K562 (cell line): ENCODE results near the gene RETSAT. TPM values are rescaled to one million over a fixed set of nuclear protein-coding genes. Genes with fewer than 3 reads are reported as not detected.

Experiments used
- ATAC-seq: fragments of 200-7000 bp; cut with Tn5 transposase; 3 replicates; pipeline ENCODE4 v1.9.1; 2020; ENCODE audit warnings: moderate library complexity
- BruUV-seq: library from RNA; stranded (reverse); fragments of 400-500 nt; replicated peaks from 2 replicates; lab custom pipeline; 2021; lab: Mats Ljungman, UMichigan
- CTCF ChIA-PET: fragments of 300-600 bp; formaldehyde crosslinking; extraction: SDS; loops from one replicate; lab custom pipeline; 2021; ENCODE audit warnings: low intra/inter-chr PET ratio; lab: Yijun Ruan, JAX
- POLR2A ChIA-PET: fragments of 300-600, 350-650 bp; sonication (Branson Sonifier 250); formaldehyde crosslinking; extraction: SDS; loops from one replicate; lab custom pipeline; 2021; ENCODE audit warnings: antibody characterized with exemption, inconsistent platforms; lab: Yijun Ruan, JAX
- DNase-seq, 4 experiments: peaks; one replicate each; pipeline versions ENCODE4 v3.0.0 to v3.0.0-alpha.2; 2011 to 2018; ENCODE audit warnings: low spot score in 3 of 4, mixed read lengths in 3 of 4; ENCODE audit errors: extremely low read depth in 1 of 4
- FAIRE-seq: peaks from 2 replicates; lab custom pipeline; 2011; peaks lifted over from hg19 to GRCh38; lab: Jason Lieb, UNC
- H2AFZ ChIP-seq: 2 replicates; pipeline ENCODE4 v1.6.0; 2011; ENCODE audit warnings: low read depth, low read length, control low read depth, inconsistent platforms
- H3K27ac ChIP-seq: fragments of 200-600 bp; 3 replicates; pipeline ENCODE4 v1.8.0; 2011; ENCODE audit warnings: low read depth, mild to moderate bottlenecking, control low read depth, inconsistent platforms, low read length, moderate library complexity, mixed read lengths; ENCODE audit errors: extremely low read depth
- H3K27me3 ChIP-seq, 2 experiments: fragments of 300-600 bp in 1 of 2; 2 replicates in 1 of 2; 3 replicates in 1 of 2; pipeline versions ENCODE4 v1.6.0 to v1.8.0; 2011; ENCODE audit warnings: inconsistent platforms in 2 of 2, low read length in 2 of 2, mild to moderate bottlenecking in 1 of 2, mixed read lengths in 1 of 2, moderate library complexity in 1 of 2; ENCODE audit not compliant: control insufficient read depth in 2 of 2, insufficient read depth in 2 of 2
- H3K36me3 ChIP-seq: fragments of 300-600 bp; 3 replicates; pipeline ENCODE4 v1.8.0; 2011; ENCODE audit warnings: mild to moderate bottlenecking, low read length, inconsistent platforms; ENCODE audit not compliant: control insufficient read depth, insufficient read depth
- H3K4me1 ChIP-seq, 2 experiments: fragments of 200-600 bp in 1 of 2; replicated peaks in 1 of 2; 2 replicates in 1 of 2; 3 replicates in 1 of 2; pipeline versions ENCODE4 v1.5.1 to v1.8.0; 2011; ENCODE audit warnings: inconsistent platforms in 2 of 2, low read length in 2 of 2, mild to moderate bottlenecking in 1 of 2, mixed read lengths in 1 of 2, moderate library complexity in 1 of 2; ENCODE audit not compliant: control insufficient read depth in 2 of 2, insufficient read depth in 2 of 2
- H3K4me2 ChIP-seq: 2 replicates; pipeline ENCODE4 v1.6.1; 2011; ENCODE audit warnings: low read length, control low read depth, inconsistent platforms, mixed read lengths; ENCODE audit not compliant: insufficient read depth
- H3K4me3 ChIP-seq: fragments of 200-600 bp; sonication (generic), shearing (Covaris generic); 2 replicates; pipeline ENCODE4 v1.5.1; 2016; ENCODE audit warnings: control low read depth, inconsistent platforms
- H3K79me2 ChIP-seq: fragments of 200-600 bp; 3 replicates; pipeline ENCODE4 v1.8.0; 2011; ENCODE audit warnings: low read length, inconsistent platforms; ENCODE audit not compliant: control insufficient read depth, insufficient read depth
- H3K9ac ChIP-seq, 2 experiments: 2 replicates each; pipeline versions ENCODE4 v1.6.0 to v1.6.1; 2011; ENCODE audit warnings: low read depth in 2 of 2, low read length in 2 of 2, control low read depth in 1 of 2, inconsistent platforms in 1 of 2, mild to moderate bottlenecking in 1 of 2, mixed read lengths in 1 of 2; ENCODE audit not compliant: insufficient read depth in 1 of 2
- H3K9me1 ChIP-seq: one replicate; pipeline ENCODE4 v1.6.0; 2011; ENCODE audit warnings: inconsistent platforms, mild to moderate bottlenecking, low read length, moderate library complexity; ENCODE audit not compliant: control insufficient read depth, insufficient read depth
- H3K9me3 ChIP-seq: replicated peaks from 2 replicates; pipeline ENCODE4 v1.5.1; 2011; ENCODE audit warnings: low read depth, low read length, inconsistent platforms; ENCODE audit not compliant: control insufficient read depth, insufficient read depth
- H4K20me1 ChIP-seq: replicated peaks from 2 replicates; pipeline ENCODE4 v1.6.1; 2011; ENCODE audit warnings: low read length, inconsistent platforms, mixed read lengths; ENCODE audit not compliant: control insufficient read depth, insufficient read depth
- ADNP ChIP-seq: fragments of 200-800 bp; sonication (Bioruptor generic); IDR thresholded peaks from 2 replicates; pipeline ENCODE4 v1.6.1; 2016; ENCODE audit warnings: missing genetic modification characterization, missing compliant biosample characterization
- GATA2 ChIP-seq: sonication (generic); formaldehyde crosslinking; IDR thresholded peaks from 2 replicates; pipeline ENCODE4 v1.4.0; 2020; ENCODE audit warnings: mild to moderate bottlenecking, missing genetic modification reagents
- GTF2E2 ChIP-seq: fragments of 200-800 bp; sonication (Bioruptor generic); IDR thresholded peaks from 2 replicates; pipeline ENCODE4 v1.6.1; 2016; ENCODE audit warnings: missing genetic modification characterization, missing compliant biosample characterization
- MEF2D ChIP-seq: conservative IDR thresholded peaks from 2 replicates; pipeline ENCODE4 v1.6.1; 2016; ENCODE audit warnings: low read depth, missing genetic modification characterization, missing compliant biosample characterization
- RBM14 ChIP-seq: fragments of 200-400 bp; formaldehyde crosslinking; IDR thresholded peaks from 2 replicates; pipeline ENCODE4 v1.6.1; 2018; ENCODE audit warnings: low read depth, mild to moderate bottlenecking, low read length, moderate library complexity, borderline replicate concordance; ENCODE audit not compliant: insufficient read depth
- RCOR1 ChIP-seq, 2 experiments: IDR thresholded peaks; 2 replicates each; pipeline ENCODE4 v1.6.1; 2012; ENCODE audit warnings: low read depth in 2 of 2, low read length in 2 of 2, borderline replicate concordance in 1 of 2, improper control_type of control experiment in 1 of 2
- TFAM ChIP-seq: fragments of 250-450 bp; sonication (Bioruptor Pico); conservative IDR thresholded peaks from 2 replicates; pipeline ENCODE4 v1.5.0; 2021; ENCODE audit warnings: mild to moderate bottlenecking, moderate library complexity
- ZKSCAN3 ChIP-seq: fragments of 250-450 bp; sonication (Bioruptor Pico); IDR thresholded peaks from 2 replicates; pipeline ENCODE4 v1.4.0; 2020
- ZNF586 ChIP-seq: fragments of 450-650 bp; formaldehyde crosslinking; conservative IDR thresholded peaks from 2 replicates; pipeline ENCODE4 v1.4.0; 2020; ENCODE audit warnings: mild to moderate bottlenecking, moderate library complexity
- WGBS: fragments of 100-300 bp; shearing (Covaris generic); methylation state at CpG from one replicate; pipeline ENCODE4 v1.1.6; 2016; ENCODE audit warnings: low coverage, mixed read lengths; ENCODE audit not compliant: insufficient coverage; ENCODE audit errors: missing lambda C conversion rate; 5-methylcytosine and 5-hydroxymethylcytosine counted together
- in situ Hi-C: fragments of 300-500 bp; cut with MboI; formaldehyde crosslinking; loops from 4 replicates; pipeline ENCODE4 v1.15.0; 2018; ENCODE audit warnings: inconsistent platforms, mixed read lengths
- intact Hi-C: fragments of 100-400 bp; cut with micrococcal nuclease; formaldehyde crosslinking; loops from 2 replicates; pipeline ENCODE4 v1.14.2; 2022
- polyA plus RNA-seq, 8 experiments: library from polyadenylated mRNA; depleted of rRNA in 4 of 8; stranded (reverse) in 5 of 8; unstranded in 3 of 8; fragments of >200 nt; fragmentation: Nextera tagmentation in 2 of 8; fragmentation: Illumina TruSeq in 1 of 8; extraction: Ambion mirVana in 2 of 8; extraction: Trizol in 1 of 8; gene quantifications; 2 replicates each; pipeline versions ENCODE4 v1.2.1 to v1.2.3, GENCODE V29; 2011 to 2014; ENCODE audit warnings: inconsistent platforms in 1 of 8, missing spikeins in 1 of 8
- total RNA-seq, 7 experiments: library from RNA; depleted of rRNA in 6 of 7; stranded (reverse); fragments of >200 nt in 6 of 7; fragmentation: Illumina TruSeq in 2 of 7; extraction: Trizol in 2 of 7; gene quantifications; 2 replicates each; pipeline versions ENCODE4 v1.2.1 to v1.2.3, GENCODE V29; 2011 to 2021; ENCODE audit warnings: low replicate concordance in 1 of 7
- TF ChIP-seq, protein P1 (sequence below), 3 experiments: IDR thresholded peaks in 2 of 3; conservative IDR thresholded peaks in 1 of 3; 2 replicates each; pipeline ENCODE4 v1.5.1; 2011 to 2012; ENCODE audit warnings: low read length in 3 of 3, mild to moderate bottlenecking in 3 of 3, control low read depth in 2 of 3, improper control_type of control experiment in 1 of 3, inconsistent platforms in 1 of 3, low read depth in 1 of 3, mixed read lengths in 1 of 3, moderate library complexity in 1 of 3; ENCODE audit not compliant: insufficient read depth in 2 of 3
- TF ChIP-seq, protein P2 (sequence below), 2 experiments: fragments of 450-650 bp in 1 of 2; sonication (generic) in 1 of 2; formaldehyde crosslinking in 1 of 2; IDR thresholded peaks; 2 replicates each; pipeline versions ENCODE4 v1.7.1 to v1.9.0; 2016 to 2022; ENCODE audit warnings: inconsistent platforms in 1 of 2, mild to moderate bottlenecking in 1 of 2, missing genetic modification reagents in 1 of 2

Gene RETSAT
- total and polyA plus RNA-seq, 9 of the 15 experiments (the other 6 are each of a cell fraction or from before 2014, with no cell fraction given), result 1.9 to 21.6 (median 16.5) TPM

- no peaks in the 10 kb centered on the region for H3K9me1 ChIP-seq
- peaks cover 27 to 53% of the 10 kb centered on the region in 2 experiments; a peak in 4 of 5 replicates for H3K27me3 ChIP-seq
- ATAC-seq, result peak; percentile 13; the same call in 1 of the 3 replicates
- H3K9ac ChIP-seq, result no peak overlapping the region
- BruUV-seq, result no TSS peak
- no peak overlapping the region for H3K4me2 ChIP-seq
- H3K9me3 ChIP-seq, result no peaks in the 10 kb centered on the region
- H3K36me3 ChIP-seq, result no peaks in the 10 kb centered on the region
- ChIA-PET POLR2A (interaction anchor here (1.4 kb wide), 1 partner anchor 11 kb away, joined by 7 read pairs; no protein-coding TSS in a partner anchor), CTCF (interaction anchor here (0.5 kb wide), 1 partner anchor 275 kb away, joined by 3 read pairs; no protein-coding TSS in a partner anchor)
- no peak overlapping the region for H3K27ac ChIP-seq
- FAIRE-seq, result no peak
- no peak overlapping the region for H2AFZ ChIP-seq
- no peak for DNase-seq
- no peaks in the 10 kb centered on the region for H3K79me2 ChIP-seq
- H3K4me1 ChIP-seq, result peaks cover 3 to 20% of the 10 kb centered on the region in 2 experiments; a peak in 3 of 5 replicates
- WGBS, result 3% methylated on average over 6 of the region's 6 CpGs
- in situ Hi-C loops, result loop anchor here (10.0 kb wide), 1 partner anchor 377 kb away; no protein-coding TSS in a partner anchor
- peaks cover 3% of the 10 kb centered on the region; the same call in 1 of the 2 replicates for H4K20me1 ChIP-seq
- no peak overlapping the region for H3K4me3 ChIP-seq
- intact Hi-C loops, result no loop called here
- TF ChIP-seq RBM14, result no peak
- no peak for TF ChIP-seq ZKSCAN3 (CRISPR knock-in tag)
- TF ChIP-seq GATA2, result no peak
- TF ChIP-seq, protein P1, sequence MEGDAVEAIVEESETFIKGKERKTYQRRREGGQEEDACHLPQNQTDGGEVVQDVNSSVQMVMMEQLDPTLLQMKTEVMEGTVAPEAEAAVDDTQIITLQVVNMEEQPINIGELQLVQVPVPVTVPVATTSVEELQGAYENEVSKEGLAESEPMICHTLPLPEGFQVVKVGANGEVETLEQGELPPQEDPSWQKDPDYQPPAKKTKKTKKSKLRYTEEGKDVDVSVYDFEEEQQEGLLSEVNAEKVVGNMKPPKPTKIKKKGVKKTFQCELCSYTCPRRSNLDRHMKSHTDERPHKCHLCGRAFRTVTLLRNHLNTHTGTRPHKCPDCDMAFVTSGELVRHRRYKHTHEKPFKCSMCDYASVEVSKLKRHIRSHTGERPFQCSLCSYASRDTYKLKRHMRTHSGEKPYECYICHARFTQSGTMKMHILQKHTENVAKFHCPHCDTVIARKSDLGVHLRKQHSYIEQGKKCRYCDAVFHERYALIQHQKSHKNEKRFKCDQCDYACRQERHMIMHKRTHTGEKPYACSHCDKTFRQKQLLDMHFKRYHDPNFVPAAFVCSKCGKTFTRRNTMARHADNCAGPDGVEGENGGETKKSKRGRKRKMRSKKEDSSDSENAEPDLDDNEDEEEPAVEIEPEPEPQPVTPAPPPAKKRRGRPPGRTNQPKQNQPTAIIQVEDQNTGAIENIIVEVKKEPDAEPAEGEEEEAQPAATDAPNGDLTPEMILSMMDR (IDR thresholded peaks at IDR 0.05 in 2 of 3, conservative IDR thresholded peaks at IDR 0.05 in 1 of 3; ENCODE audit: insufficient read depth in 2 of 3, low read depth in 1 of 3, low read length in 3 of 3), result no peak
- TF ChIP-seq MEF2D (tag), result no peak
- TF ChIP-seq ADNP (tag), result no peak
- TF ChIP-seq, protein P2, sequence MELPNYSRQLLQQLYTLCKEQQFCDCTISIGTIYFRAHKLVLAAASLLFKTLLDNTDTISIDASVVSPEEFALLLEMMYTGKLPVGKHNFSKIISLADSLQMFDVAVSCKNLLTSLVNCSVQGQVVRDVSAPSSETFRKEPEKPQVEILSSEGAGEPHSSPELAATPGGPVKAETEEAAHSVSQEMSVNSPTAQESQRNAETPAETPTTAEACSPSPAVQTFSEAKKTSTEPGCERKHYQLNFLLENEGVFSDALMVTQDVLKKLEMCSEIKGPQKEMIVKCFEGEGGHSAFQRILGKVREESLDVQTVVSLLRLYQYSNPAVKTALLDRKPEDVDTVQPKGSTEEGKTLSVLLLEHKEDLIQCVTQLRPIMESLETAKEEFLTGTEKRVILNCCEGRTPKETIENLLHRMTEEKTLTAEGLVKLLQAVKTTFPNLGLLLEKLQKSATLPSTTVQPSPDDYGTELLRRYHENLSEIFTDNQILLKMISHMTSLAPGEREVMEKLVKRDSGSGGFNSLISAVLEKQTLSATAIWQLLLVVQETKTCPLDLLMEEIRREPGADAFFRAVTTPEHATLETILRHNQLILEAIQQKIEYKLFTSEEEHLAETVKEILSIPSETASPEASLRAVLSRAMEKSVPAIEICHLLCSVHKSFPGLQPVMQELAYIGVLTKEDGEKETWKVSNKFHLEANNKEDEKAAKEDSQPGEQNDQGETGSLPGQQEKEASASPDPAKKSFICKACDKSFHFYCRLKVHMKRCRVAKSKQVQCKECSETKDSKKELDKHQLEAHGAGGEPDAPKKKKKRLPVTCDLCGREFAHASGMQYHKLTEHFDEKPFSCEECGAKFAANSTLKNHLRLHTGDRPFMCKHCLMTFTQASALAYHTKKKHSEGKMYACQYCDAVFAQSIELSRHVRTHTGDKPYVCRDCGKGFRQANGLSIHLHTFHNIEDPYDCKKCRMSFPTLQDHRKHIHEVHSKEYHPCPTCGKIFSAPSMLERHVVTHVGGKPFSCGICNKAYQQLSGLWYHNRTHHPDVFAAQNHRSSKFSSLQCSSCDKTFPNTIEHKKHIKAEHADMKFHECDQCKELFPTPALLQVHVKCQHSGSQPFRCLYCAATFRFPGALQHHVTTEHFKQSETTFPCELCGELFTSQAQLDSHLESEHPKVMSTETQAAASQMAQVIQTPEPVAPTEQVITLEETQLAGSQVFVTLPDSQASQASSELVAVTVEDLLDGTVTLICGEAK (IDR thresholded peaks at IDR 0.05), result peak; percentile 61; the same call in 1 of the 2 replicates
- TF ChIP-seq, protein P2 (CRISPR knock-in tag; IDR thresholded peaks at IDR 0.05), result no peak
- no peak for TF ChIP-seq TFAM
- no peak for TF ChIP-seq ZNF586 (CRISPR knock-in tag)
- 0 out of 4 replicates have a peak, but pooled peaks of 1 of the 2 experiments have one; percentile 7 for TF ChIP-seq RCOR1 (IDR thresholded peaks at IDR 0.05; ENCODE audit: borderline replicate concordance in 1 of 2, low read depth in 2 of 2, low read length in 2 of 2)
- no peak for TF ChIP-seq GTF2E2 (tag)
These were observed 52.2 kb downstream of the RETSAT start for GRCh38 chr2:85302121-85302520.
